Measurements from ENCODE around the gene MPPED1.

DNA sequence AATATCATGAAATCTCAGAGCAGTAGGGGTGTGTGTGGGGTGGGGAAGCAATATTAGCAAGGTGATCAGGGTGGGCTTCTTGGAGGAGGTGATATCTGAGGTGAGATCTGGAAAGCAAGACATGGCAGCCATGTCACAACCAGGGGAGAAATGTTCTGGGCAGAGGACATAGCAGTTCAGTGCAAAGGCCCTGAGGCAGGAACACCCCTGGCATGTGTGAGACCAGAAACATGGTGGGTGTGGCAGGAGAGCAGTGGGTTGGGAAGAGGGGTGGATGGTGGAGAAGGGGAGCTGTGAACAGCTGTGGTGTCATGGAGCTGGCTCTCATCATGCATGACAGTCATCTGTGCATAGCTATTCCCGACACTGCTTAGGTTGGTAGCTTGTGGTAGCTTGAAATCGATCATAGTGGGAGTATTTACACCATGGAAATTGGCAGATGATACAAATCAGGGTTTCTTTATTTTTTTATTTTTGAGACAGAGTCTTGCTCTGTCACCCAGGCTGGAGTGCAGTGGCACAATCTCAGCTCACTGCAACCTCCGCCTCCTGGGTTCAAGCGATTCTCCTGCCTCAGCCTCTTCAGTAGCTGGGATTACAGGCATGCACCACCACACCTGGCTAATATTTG lies 17.9 kb upstream of the MPPED1 start:
- no peak for TF ChIP-seq POLR2AphosphoS5 (IDR thresholded peaks at IDR 0.05; ENCODE audit: borderline replicate concordance, low read depth, low read length)
- TF ChIP-seq EZH2 (IDR thresholded peaks at IDR 0.05) = no peak
